Kidney epithelial cell (primary cell): ENCODE measurements around the gene ILDR1. TPM values are rescaled to one million over a fixed set of nuclear protein-coding genes. Genes with fewer than 3 reads are reported as not detected.

Experiments
- DNase-seq: peaks from one replicate; pipeline ENCODE4 v3.0.0-alpha.2; 2010; ENCODE audit warnings: low read depth
- H3K27me3 ChIP-seq: 2 replicates; pipeline ENCODE4 v1.6.0; 2011; ENCODE audit warnings: low read length; ENCODE audit not compliant: control insufficient read depth, insufficient read depth
- H3K36me3 ChIP-seq: 2 replicates; pipeline ENCODE4 v1.5.1; 2011; ENCODE audit warnings: low read length; ENCODE audit not compliant: control insufficient read depth, insufficient read depth
- H3K4me3 ChIP-seq: 2 replicates; pipeline ENCODE4 v1.5.1; 2011; ENCODE audit warnings: low read depth, mild to moderate bottlenecking, control low read depth, low read length
- CTCF ChIP-seq: IDR thresholded peaks from 2 replicates; pipeline ENCODE4 v1.5.1; 2011; ENCODE audit warnings: mild to moderate bottlenecking, moderate library complexity, low read length, control low read depth, inconsistent platforms; ENCODE audit not compliant: insufficient read depth, poor library complexity, severe bottlenecking
- total RNA-seq: library from RNA; depleted of rRNA; stranded (reverse); fragments of >200 nt; gene quantifications from 2 replicates; pipeline ENCODE4 v1.2.3, GENCODE V29; 2015

Gene ILDR1
- total RNA-seq, 1 donor from 2014 or later, result 3.7 TPM

- DNase-seq, result no peak
- no peaks in the 10 kb centered on the region for H3K36me3 ChIP-seq
- no peak overlapping the region for H3K4me3 ChIP-seq
- no peak for TF ChIP-seq CTCF
- no peaks in the 10 kb centered on the region for H3K27me3 ChIP-seq
These were observed 52.0 kb downstream of the ILDR1 start for GRCh38 chr3:121970047-121970446.

GRCh38 chr3:121969631-121970030 lies 52.4 kb downstream of the ILDR1 start:
- TF ChIP-seq CTCF, result no peak
- H3K36me3 ChIP-seq, result no peaks in the 10 kb centered on the region
- no peak overlapping the region for H3K4me3 ChIP-seq
- no peak for DNase-seq
- H3K27me3 ChIP-seq, result no peaks in the 10 kb centered on the region

GRCh38 chr3:121963608-121964007 lies 58.4 kb downstream of the ILDR1 start:
- H3K27me3 ChIP-seq, result no peaks in the 10 kb centered on the region
- no peak overlapping the region for H3K4me3 ChIP-seq
- no peak for TF ChIP-seq CTCF
- DNase-seq, result no peak
- H3K36me3 ChIP-seq, result no peaks in the 10 kb centered on the region

GRCh38 chr3:121962443-121962842 lies 59.6 kb downstream of the ILDR1 start:
- TF ChIP-seq CTCF, result no peak

GRCh38 chr3:121961283-121961682 lies 60.8 kb downstream of the ILDR1 start:
- Histone ChIP-seq H3K36me3 (no peaks in the 10 kb centered on the region), H3K4me3 (no peak overlapping the region), H3K27me3 (no peaks in the 10 kb centered on the region)
- DNase-seq, result no peak
- TF ChIP-seq CTCF, result no peak

More at GRCh38 chr3:121962443-121962842, 59.6 kb downstream of the ILDR1 start:
- no peak overlapping the region for H3K4me3 ChIP-seq
- H3K36me3 ChIP-seq, result no peaks in the 10 kb centered on the region
- H3K27me3 ChIP-seq, result no peaks in the 10 kb centered on the region
- no peak for DNase-seq

- H3K4me3 ChIP-seq, result no peak overlapping the region
- DNase-seq, result no peak
- H3K36me3 ChIP-seq, result no peaks in the 10 kb centered on the region
- TF ChIP-seq CTCF, result no peak
- no peaks in the 10 kb centered on the region for H3K27me3 ChIP-seq
These were observed 63.2 kb downstream of the ILDR1 start for GRCh38 chr3:121958801-121959200.
